Skin epidermis (tissue), 12 donors: ENCODE data around the gene DOK6.
A peak's percentile ranks its signal among the peaks of the same experiment; 100 is the strongest.

Experiments
- H3K27ac ChIP-seq, 21 experiments: fragments of 200-600 bp; sonication (generic) in 11 of 21; one replicate each; pipeline ENCODE4 v1.5.0; 2020; ENCODE audit warnings: mild to moderate bottlenecking in 3 of 21, inconsistent platforms in 2 of 21, moderate library complexity in 2 of 21
- H3K4me3 ChIP-seq, 7 experiments: fragments of 200-600 bp; sonication (generic) in 2 of 7; one replicate each; pipeline ENCODE4 v1.5.0; 2020; ENCODE audit warnings: inconsistent platforms in 2 of 7, mild to moderate bottlenecking in 2 of 7, moderate library complexity in 1 of 7

The DOK6 gene

GRCh38 chr18:69720422-69720821 lies 319.7 kb downstream of the DOK6 start:
- Histone ChIP-seq H3K4me3 (no peak overlapping the region), H3K27ac (no peak overlapping the region)

GRCh38 chr18:69723434-69723833 lies 322.7 kb downstream of the DOK6 start:
- Histone ChIP-seq H3K4me3 (no peak overlapping the region), H3K27ac (no peak overlapping the region)

GRCh38 chr18:69725009-69725408 lies 324.3 kb downstream of the DOK6 start:
- H3K4me3 ChIP-seq: no peak overlapping the region
- H3K27ac ChIP-seq: no peak overlapping the region

- Histone ChIP-seq H3K27ac (no peak overlapping the region), H3K4me3 (no peak overlapping the region)
These were observed 325.3 kb downstream of the DOK6 start for GRCh38 chr18:69725855-69726508.

GRCh38 chr18:69727912-69728572 lies 327.4 kb downstream of the DOK6 start:
- Histone ChIP-seq H3K4me3 (no peak overlapping the region), H3K27ac (no peak overlapping the region)

GRCh38 chr18:69730664-69731063 lies 330.0 kb downstream of the DOK6 start:
- no peak overlapping the region for H3K4me3 ChIP-seq
- no peak overlapping the region for H3K27ac ChIP-seq

- H3K27ac ChIP-seq: no peak overlapping the region
These were observed 333.8 kb downstream of the DOK6 start for GRCh38 chr18:69734536-69734935.

GRCh38 chr18:69736730-69737129 lies 336.0 kb downstream of the DOK6 start:
- H3K4me3 ChIP-seq: no peak overlapping the region

More at GRCh38 chr18:69734536-69734935, 333.8 kb downstream of the DOK6 start:
- H3K4me3 ChIP-seq: no peak overlapping the region

GRCh38 chr18:69737851-69738250 lies 337.2 kb downstream of the DOK6 start:
- H3K27ac ChIP-seq: no peak overlapping the region
- H3K4me3 ChIP-seq: no peak overlapping the region

More at GRCh38 chr18:69736730-69737129, 336.0 kb downstream of the DOK6 start:
- H3K27ac ChIP-seq: no peak overlapping the region

GRCh38 chr18:69747388-69747787 lies 346.7 kb downstream of the DOK6 start:
- no peak overlapping the region for H3K4me3 ChIP-seq
- H3K27ac ChIP-seq: no peak overlapping the region

GRCh38 chr18:69752737-69753380 lies 352.2 kb downstream of the DOK6 start:
- Histone ChIP-seq H3K4me3 (no peak overlapping the region), H3K27ac (no peak overlapping the region)

- H3K4me3 ChIP-seq: no peak overlapping the region
- H3K27ac ChIP-seq: no peak overlapping the region
These were observed 353.4 kb downstream of the DOK6 start for GRCh38 chr18:69754108-69754507.

- H3K27ac ChIP-seq: peak overlapping the region in 1 of 21 experiments; percentile 18
- H3K4me3 ChIP-seq: no peak overlapping the region
These were observed 354.4 kb downstream of the DOK6 start for GRCh38 chr18:69755041-69755440.

- Histone ChIP-seq H3K27ac (no peak overlapping the region), H3K4me3 (no peak overlapping the region)
These were observed 355.3 kb downstream of the DOK6 start for GRCh38 chr18:69755856-69756496.

- Histone ChIP-seq H3K27ac (no peak overlapping the region), H3K4me3 (no peak overlapping the region)
These were observed 357.0 kb downstream of the DOK6 start for GRCh38 chr18:69757733-69758132.

- peak overlapping the region in 2 of 21 experiments; percentile 28 to 64 for H3K27ac ChIP-seq
- H3K4me3 ChIP-seq: no peak overlapping the region
These were observed 357.8 kb downstream of the DOK6 start for GRCh38 chr18:69758458-69758857.

- Histone ChIP-seq H3K27ac (peak overlapping the region in 2 of 21 experiments; percentile 28 to 64), H3K4me3 (no peak overlapping the region)
These were observed 358.4 kb downstream of the DOK6 start for GRCh38 chr18:69759046-69759445.

GRCh38 chr18:69763002-69763401 lies 362.3 kb downstream of the DOK6 start:
- no peak overlapping the region for H3K4me3 ChIP-seq
- H3K27ac ChIP-seq: no peak overlapping the region

GRCh38 chr18:69763821-69764220 lies 363.1 kb downstream of the DOK6 start:
- H3K27ac ChIP-seq: no peak overlapping the region
- H3K4me3 ChIP-seq: no peak overlapping the region

GRCh38 chr18:69770238-69770637 lies 369.6 kb downstream of the DOK6 start:
- H3K27ac ChIP-seq: no peak overlapping the region
- no peak overlapping the region for H3K4me3 ChIP-seq

GRCh38 chr18:69774831-69775230 lies 374.1 kb downstream of the DOK6 start:
- H3K27ac ChIP-seq: no peak overlapping the region
- no peak overlapping the region for H3K4me3 ChIP-seq
